HFFc6 (cell line): ENCODE results near the gene KCTD15. TPM values are rescaled to one million over a fixed set of nuclear protein-coding genes. Genes with fewer than 3 reads are reported as not detected.

Experiments used
- DNase-seq: peaks from one replicate; pipeline ENCODE4 v3.0.0-alpha.2; 2018
- H3K27ac Mint-ChIP-seq: 2 replicates; pipeline ENCODE4 v1.8.0; 2020; ENCODE audit warnings: mild to moderate bottlenecking, mixed read lengths
- H3K27me3 Mint-ChIP-seq: 2 replicates; pipeline ENCODE4 v1.8.0; 2021; ENCODE audit warnings: mild to moderate bottlenecking, moderate library complexity, mixed read lengths; ENCODE audit not compliant: insufficient read depth
- H3K36me3 Mint-ChIP-seq: 2 replicates; pipeline ENCODE4 v1.8.0; 2021; ENCODE audit warnings: low read depth, mixed read lengths
- H3K4me1 Mint-ChIP-seq: 2 replicates; pipeline ENCODE4 v1.8.0; 2020; ENCODE audit warnings: low read depth, mixed read lengths
- H3K4me3 Mint-ChIP-seq: 2 replicates; pipeline ENCODE4 v1.8.0; 2020; ENCODE audit warnings: mild to moderate bottlenecking, moderate library complexity, mixed read lengths
- H3K9me3 Mint-ChIP-seq: 2 replicates; pipeline ENCODE4 v1.8.0; 2020; ENCODE audit warnings: mild to moderate bottlenecking, mixed read lengths
- total RNA-seq, 6 experiments: library from RNA; stranded (reverse); fragmentation: NEBNext Ultra II Directional; extraction: Animal tissue kit (Norgen Biotek cat#: 25700); gene quantifications; 2 replicates in 1 of 6; 3 replicates in 5 of 6; pipeline ENCODE4 v1.2.3, GENCODE V29; 2021
- TF ChIP-seq, protein P1 (sequence below): fragments of 200-600 bp; sonication (generic); IDR thresholded peaks from 2 replicates; pipeline ENCODE4 v1.5.0; 2021; ENCODE audit warnings: antibody characterized with exemption, mild to moderate bottlenecking

Gene KCTD15
- total RNA-seq, 6 experiments from 2014 or later = 5.9 to 11.7 (median 7.1) TPM

GRCh38 chr19:33755099-33756035, 41.3 kb upstream of the KCTD15 start:
- peaks cover 7% of the 10 kb centered on the region; the same call in 1 of the 2 replicates for H3K4me1 Mint-ChIP-seq
- peaks cover 13% of the 10 kb centered on the region for H3K27me3 Mint-ChIP-seq
- no peak overlapping the region for H3K4me3 Mint-ChIP-seq
- TF ChIP-seq, protein P1, sequence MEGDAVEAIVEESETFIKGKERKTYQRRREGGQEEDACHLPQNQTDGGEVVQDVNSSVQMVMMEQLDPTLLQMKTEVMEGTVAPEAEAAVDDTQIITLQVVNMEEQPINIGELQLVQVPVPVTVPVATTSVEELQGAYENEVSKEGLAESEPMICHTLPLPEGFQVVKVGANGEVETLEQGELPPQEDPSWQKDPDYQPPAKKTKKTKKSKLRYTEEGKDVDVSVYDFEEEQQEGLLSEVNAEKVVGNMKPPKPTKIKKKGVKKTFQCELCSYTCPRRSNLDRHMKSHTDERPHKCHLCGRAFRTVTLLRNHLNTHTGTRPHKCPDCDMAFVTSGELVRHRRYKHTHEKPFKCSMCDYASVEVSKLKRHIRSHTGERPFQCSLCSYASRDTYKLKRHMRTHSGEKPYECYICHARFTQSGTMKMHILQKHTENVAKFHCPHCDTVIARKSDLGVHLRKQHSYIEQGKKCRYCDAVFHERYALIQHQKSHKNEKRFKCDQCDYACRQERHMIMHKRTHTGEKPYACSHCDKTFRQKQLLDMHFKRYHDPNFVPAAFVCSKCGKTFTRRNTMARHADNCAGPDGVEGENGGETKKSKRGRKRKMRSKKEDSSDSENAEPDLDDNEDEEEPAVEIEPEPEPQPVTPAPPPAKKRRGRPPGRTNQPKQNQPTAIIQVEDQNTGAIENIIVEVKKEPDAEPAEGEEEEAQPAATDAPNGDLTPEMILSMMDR = no peak
- peaks cover 4% of the 10 kb centered on the region; the same call in 1 of the 2 replicates for H3K9me3 Mint-ChIP-seq
- no peak overlapping the region for H3K27ac Mint-ChIP-seq
- no peak for DNase-seq
- no peaks in the 10 kb centered on the region for H3K36me3 Mint-ChIP-seq

DNA sequence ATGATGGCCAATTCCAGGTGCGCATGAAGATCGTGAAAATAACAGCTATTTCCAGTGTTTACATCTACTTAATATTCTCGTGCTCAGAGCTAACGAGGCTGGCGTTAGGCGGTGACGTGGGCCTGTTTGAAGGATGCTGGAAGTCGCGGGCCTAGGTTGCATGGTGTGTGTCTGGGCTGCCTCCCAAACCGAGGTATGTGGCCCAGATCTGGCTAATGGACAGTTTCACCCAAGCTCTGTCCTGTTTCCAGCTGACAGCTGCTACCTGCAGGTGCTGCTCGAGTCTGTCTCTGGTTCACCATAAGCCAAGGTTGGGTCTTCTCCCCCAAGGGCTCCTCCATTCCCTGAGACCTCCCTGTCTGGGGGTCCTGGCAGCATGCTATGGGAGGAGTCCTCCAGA, 40.5 kb upstream of the KCTD15 start:
- Mint-ChIP-seq H3K27ac (no peak overlapping the region), H3K4me3 (no peak overlapping the region), H3K27me3 (peaks cover 17% of the 10 kb centered on the region), H3K36me3 (no peaks in the 10 kb centered on the region; the same call in 1 of the 2 replicates), H3K9me3 (peaks cover 4% of the 10 kb centered on the region; the same call in 1 of the 2 replicates), H3K4me1 (peaks cover 7% of the 10 kb centered on the region; the same call in 1 of the 2 replicates)
- TF ChIP-seq, protein P1 = no peak
- DNase-seq = no peak

- Mint-ChIP-seq H3K9me3 (peaks cover 4% of the 10 kb centered on the region; the same call in 1 of the 2 replicates), H3K27ac (no peak overlapping the region), H3K27me3 (peaks cover 12% of the 10 kb centered on the region), H3K36me3 (no peaks in the 10 kb centered on the region; the same call in 1 of the 2 replicates), H3K4me1 (peaks cover 7% of the 10 kb centered on the region; the same call in 1 of the 2 replicates), H3K4me3 (no peak overlapping the region)
- DNase-seq = no peak
- TF ChIP-seq, protein P1 = no peak
Observed at GRCh38 chr19:33758541-33759013, 38.1 kb upstream of the KCTD15 start.

GRCh38 chr19:33759356-33759755, 37.3 kb upstream of the KCTD15 start:
- Mint-ChIP-seq H3K9me3 (peaks cover 4% of the 10 kb centered on the region; the same call in 1 of the 2 replicates), H3K27me3 (peaks cover 12% of the 10 kb centered on the region)

DNA sequence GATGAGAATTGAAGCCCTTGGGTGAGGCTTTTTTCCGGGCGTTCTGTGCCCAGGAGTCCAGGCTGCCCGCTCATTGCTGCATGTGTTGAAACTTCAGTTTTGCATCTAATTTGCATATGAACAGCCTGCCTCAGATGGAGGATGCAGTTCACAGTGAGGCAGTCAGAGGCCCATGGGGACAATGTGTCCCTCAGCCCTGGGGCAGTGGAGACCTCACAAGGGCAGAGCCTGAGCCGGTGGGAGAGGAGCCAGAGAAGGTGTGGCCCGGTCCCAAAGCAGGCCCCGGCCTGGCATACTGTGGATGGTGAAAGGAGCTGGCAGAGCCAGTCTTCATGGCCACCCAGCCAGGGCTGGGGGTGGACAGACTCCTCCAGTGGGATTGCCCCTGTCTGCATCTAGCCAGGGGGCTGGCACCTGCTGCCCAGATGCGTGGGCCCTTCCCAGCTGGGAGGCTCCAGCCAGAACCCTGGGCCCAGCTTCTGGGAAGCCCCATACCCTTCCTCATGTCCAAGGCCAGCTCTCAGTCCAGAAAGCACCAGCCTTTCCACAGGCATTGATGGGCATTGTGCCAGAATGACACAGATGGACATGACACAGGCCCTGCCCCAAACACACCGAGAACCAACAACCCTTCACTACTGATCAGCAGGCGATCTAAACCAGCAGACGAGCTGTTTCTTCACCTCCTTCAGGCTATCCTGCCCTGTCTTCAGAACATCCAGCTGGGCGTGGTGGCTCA, 32.9 kb upstream of the KCTD15 start:
- no peak for DNase-seq

More at GRCh38 chr19:33759356-33759755, 37.3 kb upstream of the KCTD15 start:
- H3K27ac Mint-ChIP-seq = no peak overlapping the region
- no peaks in the 10 kb centered on the region; the same call in 1 of the 2 replicates for H3K36me3 Mint-ChIP-seq
- TF ChIP-seq, protein P1 = no peak
- H3K4me1 Mint-ChIP-seq = peaks cover 7% of the 10 kb centered on the region; the same call in 1 of the 2 replicates
- H3K4me3 Mint-ChIP-seq = no peak overlapping the region
- DNase-seq = no peak

More for the DNA sequence above, 32.9 kb upstream of the KCTD15 start:
- Mint-ChIP-seq H3K4me1 (peaks cover 2% of the 10 kb centered on the region; the same call in 1 of the 2 replicates), H3K36me3 (no peaks in the 10 kb centered on the region; the same call in 1 of the 2 replicates), H3K4me3 (no peak overlapping the region), H3K27me3 (peaks cover 13% of the 10 kb centered on the region), H3K9me3 (peaks cover 4% of the 10 kb centered on the region; the same call in 1 of the 2 replicates), H3K27ac (no peak overlapping the region)
- TF ChIP-seq, protein P1 = no peak
